HG03558 (cell line): ENCODE measurements around the gene C6orf163.
A peak's percentile ranks its signal among the peaks of the same experiment; 100 is the strongest.

ENCODE experiments used
- ATAC-seq: cut with Tn5 transposase; IDR thresholded peaks from one replicate; pipeline ENCODE4 v1.9.1; 2021; ENCODE audit warnings: moderate number of reproducible peaks; ENCODE audit not compliant: unreplicated experiment; ENCODE audit errors: extremely low read depth

The C6orf163 gene

GRCh38 chr6:87407901-87408720, 63.5 kb downstream of the C6orf163 start, which contains the start of gene CFAP206:
CFAP206 (plus strand) TSS chr6:87407972; CDS start chr6:87409840, 1,868 bp downstream.
- ATAC-seq = peak; percentile 61

GRCh38 chr6:87408721-87409155, 64.1 kb downstream of the C6orf163 start:
- ATAC-seq = no peak
